Esophagus muscularis mucosa (tissue), 4 donors: ENCODE measurements around the gene GREM1. TPM values are rescaled to one million over a fixed set of nuclear protein-coding genes. Genes with fewer than 3 reads are reported as not detected.

Source experiments
- DNase-seq: peaks from one replicate; pipeline ENCODE4 v3.0.0-alpha.2; 2017; ENCODE audit errors: extremely low spot score
- H3K27ac ChIP-seq, 4 donors: fragments of 200-600 bp; sonication (generic); replicated peaks in 1 of 4; 1 replicate in 3 of 4; 2 replicates in 1 of 4; pipeline ENCODE4 v1.5.1; 2016 to 2019; ENCODE audit warnings: mild to moderate bottlenecking in 1 of 4
- H3K27me3 ChIP-seq, 4 donors: fragments of 200-600 bp; sonication (generic); one replicate each; pipeline versions ENCODE4 v1.5.1 to v1.6.0; 2016 to 2019
- H3K36me3 ChIP-seq, 4 donors: fragments of 200-600 bp; sonication (generic); one replicate each; pipeline ENCODE4 v1.5.1; 2016 to 2019
- H3K4me1 ChIP-seq, 4 donors: fragments of 200-600 bp; sonication (generic); one replicate each; pipeline ENCODE4 v1.5.1; 2016 to 2019
- H3K4me3 ChIP-seq, 4 donors: fragments of 200-600 bp; sonication (generic); 1 replicate in 2 of 4; 2 replicates in 2 of 4; pipeline ENCODE4 v1.5.1; 2016 to 2019; ENCODE audit warnings: mild to moderate bottlenecking in 4 of 4, moderate library complexity in 1 of 4
- H3K9me3 ChIP-seq, 4 donors: fragments of 200-600 bp; sonication (generic); 1 replicate in 3 of 4; 2 replicates in 1 of 4; pipeline ENCODE4 v1.5.1; 2016 to 2019
- EP300 ChIP-seq: sonication (generic); formaldehyde crosslinking; IDR thresholded peaks from one replicate; pipeline ENCODE4 v1.6.1; 2017; ENCODE audit warnings: antibody characterized with exemption
- POLR2A ChIP-seq: fragments of 450-650 bp; IDR thresholded peaks from one replicate; pipeline ENCODE4 v1.6.1; 2017; ENCODE audit warnings: antibody characterized with exemption, moderate library complexity, mild to moderate bottlenecking, low read depth
- POLR2AphosphoS5 ChIP-seq, 2 donors: sonication (generic); formaldehyde crosslinking; IDR thresholded peaks; one replicate each; pipeline ENCODE4 v1.6.1; 2017; ENCODE audit warnings: antibody characterized with exemption in 2 of 2
- WGBS: methylation state at CpG from one replicate; pipeline ENCODE4 v1.1.5; 2018; 5-methylcytosine and 5-hydroxymethylcytosine counted together
- intact Hi-C: fragments of 100-400 bp; cut with DNase I; formaldehyde crosslinking; loops from one replicate; pipeline ENCODE4 v1.15.1; 2023
- total RNA-seq, 4 donors: library from RNA; depleted of rRNA; stranded (reverse); fragments of >200 nt; gene quantifications; one replicate each; pipeline versions ENCODE4 v1.1.0 to v1.2.1, GENCODE V29; 2016
- TF ChIP-seq, protein P1 (sequence below), 3 experiments: fragments of 200-600 bp in 2 of 3; fragments of 450-650 bp in 1 of 3; sonication (generic) in 2 of 3; IDR thresholded peaks; one replicate each; pipeline ENCODE4 v1.5.1; 2017 to 2019; ENCODE audit warnings: antibody characterized with exemption in 3 of 3, mild to moderate bottlenecking in 2 of 3, moderate library complexity in 1 of 3

Gene GREM1
- total RNA-seq, 4 donors from 2014 or later = 8.6 to 46.1 (median 37.0) TPM

- no peak for TF ChIP-seq POLR2A
- no peak for TF ChIP-seq EP300
- H3K27ac ChIP-seq = no peak overlapping the region
- DNase-seq = no peak
- no peaks in the 10 kb centered on the region for H3K9me3 ChIP-seq
- no peak overlapping the region for H3K4me3 ChIP-seq
- H3K27me3 ChIP-seq = no peaks in the 10 kb centered on the region
- peaks cover 0 to 13% (median 5%) of the 10 kb centered on the region in 4 donors for H3K4me1 ChIP-seq
- no peaks in the 10 kb centered on the region for H3K36me3 ChIP-seq
- 73% methylated on average over 6 of the region's 6 CpGs for WGBS
- intact Hi-C loops = no loop called here
Observed at GRCh38 chr15:32707436-32707835, 10.4 kb upstream of the GREM1 start.

GRCh38 chr15:32709295-32710033, 8.3 kb upstream of the GREM1 start:
- TF ChIP-seq EP300 (no peak), POLR2A (no peak), POLR2AphosphoS5 (IDR thresholded peaks at IDR 0.05) (no peak)
- TF ChIP-seq, protein P1, sequence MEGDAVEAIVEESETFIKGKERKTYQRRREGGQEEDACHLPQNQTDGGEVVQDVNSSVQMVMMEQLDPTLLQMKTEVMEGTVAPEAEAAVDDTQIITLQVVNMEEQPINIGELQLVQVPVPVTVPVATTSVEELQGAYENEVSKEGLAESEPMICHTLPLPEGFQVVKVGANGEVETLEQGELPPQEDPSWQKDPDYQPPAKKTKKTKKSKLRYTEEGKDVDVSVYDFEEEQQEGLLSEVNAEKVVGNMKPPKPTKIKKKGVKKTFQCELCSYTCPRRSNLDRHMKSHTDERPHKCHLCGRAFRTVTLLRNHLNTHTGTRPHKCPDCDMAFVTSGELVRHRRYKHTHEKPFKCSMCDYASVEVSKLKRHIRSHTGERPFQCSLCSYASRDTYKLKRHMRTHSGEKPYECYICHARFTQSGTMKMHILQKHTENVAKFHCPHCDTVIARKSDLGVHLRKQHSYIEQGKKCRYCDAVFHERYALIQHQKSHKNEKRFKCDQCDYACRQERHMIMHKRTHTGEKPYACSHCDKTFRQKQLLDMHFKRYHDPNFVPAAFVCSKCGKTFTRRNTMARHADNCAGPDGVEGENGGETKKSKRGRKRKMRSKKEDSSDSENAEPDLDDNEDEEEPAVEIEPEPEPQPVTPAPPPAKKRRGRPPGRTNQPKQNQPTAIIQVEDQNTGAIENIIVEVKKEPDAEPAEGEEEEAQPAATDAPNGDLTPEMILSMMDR (IDR thresholded peaks at IDR 0.05) = no peak
- Histone ChIP-seq H3K4me3 (no peak overlapping the region), H3K36me3 (no peaks in the 10 kb centered on the region), H3K9me3 (no peaks in the 10 kb centered on the region), H3K27ac (no peak overlapping the region), H3K4me1 (peaks cover 0 to 13% (median 5%) of the 10 kb centered on the region in 4 donors), H3K27me3 (peaks cover 0 to 9% (median 0%) of the 10 kb centered on the region in 4 donors)
- intact Hi-C loops = no loop called here
- no peak for DNase-seq
- WGBS = 55% methylated on average over 9 of the region's 9 CpGs

DNA sequence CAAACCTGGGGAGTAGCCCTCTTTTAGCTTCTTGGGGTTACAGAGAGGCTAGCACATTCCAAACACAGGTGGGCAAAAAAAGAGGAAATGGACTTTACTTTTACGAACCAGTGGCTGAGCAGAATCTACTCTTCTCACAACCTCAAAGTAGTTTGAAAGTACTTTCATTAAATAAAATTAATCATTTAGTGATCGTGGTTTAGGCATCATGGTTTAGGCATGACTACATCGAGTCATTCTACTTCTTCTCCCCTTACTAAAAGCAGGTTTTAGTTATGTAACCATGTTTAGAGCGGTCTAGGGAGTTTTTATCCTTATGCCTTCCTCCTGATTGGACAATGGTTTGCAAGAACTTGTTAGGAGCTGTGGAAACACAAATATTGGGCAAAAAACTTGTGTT, 2.5 kb upstream of the GREM1 start:
- H3K27me3 ChIP-seq = peaks cover 0 to 58% (median 11%) of the 10 kb centered on the region in 4 donors
- peaks cover 10 to 39% (median 29%) of the 10 kb centered on the region in 4 donors for H3K4me1 ChIP-seq
- intact Hi-C loops = loop anchor here (5.0 kb wide), 1 partner anchor 33 kb away; no protein-coding TSS in a partner anchor
- no peak for DNase-seq
- no peak overlapping the region for H3K4me3 ChIP-seq
- no peak for TF ChIP-seq POLR2A
- no peak for TF ChIP-seq EP300
- TF ChIP-seq, protein P1 (IDR thresholded peaks at IDR 0.05) = no peak
- TF ChIP-seq POLR2AphosphoS5 (IDR thresholded peaks at IDR 0.05) = no peak
- no peak overlapping the region for H3K27ac ChIP-seq
- no peaks in the 10 kb centered on the region for H3K36me3 ChIP-seq
- 84% methylated on average over 4 of the region's 4 CpGs for WGBS
- no peaks in the 10 kb centered on the region for H3K9me3 ChIP-seq

GRCh38 chr15:32716216-32716914, 1.4 kb upstream of the GREM1 start:
- Histone ChIP-seq H3K9me3 (no peaks in the 10 kb centered on the region), H3K27ac (peak overlapping the region in 2 of 4 donors; percentile 0 to 80), H3K36me3 (no peaks in the 10 kb centered on the region), H3K27me3 (peaks cover 0 to 61% (median 11%) of the 10 kb centered on the region in 4 donors), H3K4me1 (peaks cover 10 to 40% (median 31%) of the 10 kb centered on the region in 4 donors), H3K4me3 (no peak overlapping the region)
- 60% methylated on average over 13 of the region's 13 CpGs for WGBS
- no peak for DNase-seq
- TF ChIP-seq, protein P1 (IDR thresholded peaks at IDR 0.05) = no peak
- no peak for TF ChIP-seq EP300
- TF ChIP-seq POLR2A = no peak
- no peak for TF ChIP-seq POLR2AphosphoS5 (IDR thresholded peaks at IDR 0.05)
- intact Hi-C loops = loop anchor here (5.0 kb wide), 1 partner anchor 34 kb away; no protein-coding TSS in a partner anchor

DNA sequence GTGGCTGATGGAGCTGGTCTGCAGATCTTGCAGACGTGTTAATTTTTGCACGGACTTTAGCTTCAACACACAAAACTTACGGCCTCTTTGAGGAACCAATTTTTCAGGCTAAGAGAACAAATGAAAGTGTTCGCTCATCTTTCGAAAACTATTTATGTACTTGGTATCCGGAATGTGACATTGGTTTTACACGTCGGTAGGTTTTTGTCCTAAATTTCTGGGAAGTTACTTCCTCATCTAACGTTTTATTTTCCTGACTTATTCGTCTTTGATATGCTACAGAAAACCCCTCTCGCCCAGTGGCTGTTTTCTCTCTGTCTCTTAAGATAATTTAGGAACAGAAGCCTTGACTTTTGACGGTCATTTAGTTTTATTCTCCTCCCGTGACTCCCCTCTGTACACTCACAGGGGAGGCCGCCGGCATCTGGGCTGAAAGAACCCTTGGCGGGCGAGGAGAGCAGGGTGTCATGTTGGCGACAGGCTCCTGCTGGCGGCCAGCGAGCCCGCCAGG, 834 bp upstream of the GREM1 start:
- intact Hi-C loops = loop anchor here (5.0 kb wide), 1 partner anchor 35 kb away; no protein-coding TSS in a partner anchor
- H3K4me3 ChIP-seq = peak overlapping the region; percentile 51 to 75 (median 61)
- H3K27me3 ChIP-seq = peaks cover 0 to 61% (median 11%) of the 10 kb centered on the region in 4 donors
- no peak for DNase-seq
- H3K36me3 ChIP-seq = no peaks in the 10 kb centered on the region
- H3K9me3 ChIP-seq = no peaks in the 10 kb centered on the region
- WGBS = 34% methylated on average over 21 of the region's 21 CpGs
- no peak for TF ChIP-seq EP300
- no peak for TF ChIP-seq POLR2AphosphoS5 (IDR thresholded peaks at IDR 0.05)
- TF ChIP-seq, protein P1 (IDR thresholded peaks at IDR 0.05) = no peak
- TF ChIP-seq POLR2A = no peak
- H3K27ac ChIP-seq = peak overlapping the region; percentile 71 to 80 (median 78)
- H3K4me1 ChIP-seq = peaks cover 10 to 40% (median 34%) of the 10 kb centered on the region in 4 donors
